GM12891 (cell line): ENCODE measurements around the gene SIPA1L3. TPM values are rescaled to one million over a fixed set of nuclear protein-coding genes. Genes with fewer than 3 reads are reported as not detected.
A peak's percentile ranks its signal among the peaks of the same experiment; 100 is the strongest.
"Not testable (repeated sequence)": the region's sequence is repeated elsewhere in the genome, so short reads cannot be mapped to it uniquely, and the experiment has no call there.

Experiments
- DNase-seq: peaks from one replicate; pipeline ENCODE4 v3.0.0; 2011; ENCODE audit warnings: low spot score; ENCODE audit not compliant: insufficient read length
- FAIRE-seq: peaks from 2 replicates; lab custom pipeline; 2011; peaks lifted over from hg19 to GRCh38; lab: Jason Lieb, UNC
- PAX5 ChIP-seq: IDR thresholded peaks from 2 replicates; pipeline ENCODE4 v1.6.1; 2011; ENCODE audit warnings: low read length, moderate library complexity, mild to moderate bottlenecking; ENCODE audit not compliant: insufficient read depth, severe bottlenecking
- POLR2A ChIP-seq: IDR thresholded peaks from 2 replicates; pipeline ENCODE4 v1.6.1; 2011; ENCODE audit warnings: low read depth, low read length, control low read depth
- POLR2AphosphoS5 ChIP-seq: IDR thresholded peaks from 2 replicates; pipeline ENCODE4 v1.6.1; 2011; ENCODE audit warnings: low read depth, low read length, control low read depth
- POU2F2 ChIP-seq: IDR thresholded peaks from 2 replicates; pipeline ENCODE4 v1.6.1; 2011; ENCODE audit warnings: low read depth, mild to moderate bottlenecking, control low read depth, low read length, moderate library complexity
- SPI1 ChIP-seq: IDR thresholded peaks from 2 replicates; pipeline ENCODE4 v1.6.1; 2011; ENCODE audit warnings: low read depth, low read length, control low read depth
- TAF1 ChIP-seq: IDR thresholded peaks from 2 replicates; pipeline ENCODE4 v1.6.1; 2011; ENCODE audit warnings: low read depth, low read length, control low read depth
- polyA plus RNA-seq: library from polyadenylated mRNA; unstranded; fragments of >200 nt; gene quantifications from one replicate; pipeline ENCODE4 v1.2.1, GENCODE V29; 2012; ENCODE audit warnings: low read depth, missing spikeins, inconsistent platforms; ENCODE audit not compliant: missing spikeins

The SIPA1L3 gene
- polyA plus RNA-seq = 11.7 TPM

- TF ChIP-seq POLR2AphosphoS5 = no peak
- peak; percentile 86 for TF ChIP-seq SPI1
- TF ChIP-seq PAX5 = no peak
- no peak for TF ChIP-seq POLR2A
- TF ChIP-seq POU2F2 = no peak
- peak; percentile 53; the same call in 1 of the 2 replicates for TF ChIP-seq TAF1
- DNase-seq (peak; percentile 84), FAIRE-seq (peak; percentile 98)
Measured at GRCh38 chr19:37906869-37907734, at the start of gene SIPA1L3. Gene SIPA1L3, plus strand, starts transcription at chr19:37907208. Its CDS starts 174,358 bp downstream, at chr19:38081566.

GRCh38 chr19:37864501-37864900 lies 42.5 kb upstream of the SIPA1L3 start:
- DNase-seq (no peak), FAIRE-seq (no peak)
- TF ChIP-seq POU2F2 = no peak
- TF ChIP-seq PAX5 = no peak
- TF ChIP-seq SPI1 = no peak
- TF ChIP-seq POLR2AphosphoS5 = no peak
- TF ChIP-seq POLR2A = no peak
- TF ChIP-seq TAF1 = no peak

- not testable (repeated sequence) for FAIRE-seq, DNase-seq
Measured at GRCh38 chr19:37865930-37866329, 41.1 kb upstream of the SIPA1L3 start.

GRCh38 chr19:37867831-37868230 lies 39.2 kb upstream of the SIPA1L3 start:
- TF ChIP-seq POU2F2 (no peak), POLR2AphosphoS5 (no peak), PAX5 (no peak), TAF1 (no peak), POLR2A (no peak), SPI1 (no peak)
- DNase-seq = no peak
- no peak for FAIRE-seq

GRCh38 chr19:37869766-37870340 lies 37.2 kb upstream of the SIPA1L3 start:
- no peak for TF ChIP-seq POU2F2
- TF ChIP-seq POLR2A = no peak
- no peak for TF ChIP-seq TAF1
- no peak for TF ChIP-seq PAX5
- no peak for TF ChIP-seq POLR2AphosphoS5
- no peak for TF ChIP-seq SPI1
- DNase-seq (no peak), FAIRE-seq (no peak)

GRCh38 chr19:37872383-37872782 lies 34.6 kb upstream of the SIPA1L3 start:
- TF ChIP-seq TAF1 (no peak), PAX5 (no peak), POLR2A (no peak), POU2F2 (no peak), POLR2AphosphoS5 (no peak), SPI1 (no peak)

GRCh38 chr19:37874784-37875183 lies 32.2 kb upstream of the SIPA1L3 start:
- TF ChIP-seq POLR2AphosphoS5 (no peak), POU2F2 (no peak), SPI1 (no peak), POLR2A (no peak), PAX5 (no peak), TAF1 (no peak)
- no peak for DNase-seq

More at GRCh38 chr19:37872383-37872782, 34.6 kb upstream of the SIPA1L3 start:
- no peak for DNase-seq
- no peak for FAIRE-seq

GRCh38 chr19:37876032-37876431 lies 31.0 kb upstream of the SIPA1L3 start:
- TF ChIP-seq POU2F2 (no peak), POLR2A (no peak), PAX5 (no peak), POLR2AphosphoS5 (no peak), TAF1 (no peak), SPI1 (no peak)
- FAIRE-seq (no peak), DNase-seq (no peak)

More at GRCh38 chr19:37874784-37875183, 32.2 kb upstream of the SIPA1L3 start:
- FAIRE-seq = no peak

- no peak for FAIRE-seq
- no peak for TF ChIP-seq POU2F2
- TF ChIP-seq POLR2A = no peak
- TF ChIP-seq PAX5 = no peak
- no peak for DNase-seq
Measured at GRCh38 chr19:37877147-37877546, 29.9 kb upstream of the SIPA1L3 start.

GRCh38 chr19:37885392-37885791 lies 21.6 kb upstream of the SIPA1L3 start:
- DNase-seq = no peak
- FAIRE-seq = no peak
- TF ChIP-seq PAX5 = no peak
- no peak for TF ChIP-seq TAF1
- no peak for TF ChIP-seq POLR2AphosphoS5
- TF ChIP-seq SPI1 = no peak
- no peak for TF ChIP-seq POLR2A
- no peak for TF ChIP-seq POU2F2

GRCh38 chr19:37886571-37886970 lies 20.4 kb upstream of the SIPA1L3 start:
- no peak for FAIRE-seq
- DNase-seq = no peak
- TF ChIP-seq POU2F2 (no peak), PAX5 (no peak)
